ENCODE results near the gene ZBTB40.

ZBTB40 gene

GRCh38 chr1:22484706-22485345, 33.2 kb downstream of the ZBTB40 start:
- Histone ChIP-seq H3F3A (ENCODE audit: insufficient read depth, low read length) (no peaks in the 10 kb centered on the region), H3K4me3 (ENCODE audit: low read length) (no peak overlapping the region), H3K9ac (ENCODE audit: low read length) (no peak overlapping the region), H3K79me2 (ENCODE audit: low read length) (peaks cover 89% of the 10 kb centered on the region), H3K36me3 (replicated peaks; ENCODE audit: insufficient read depth, low read length) (no peaks in the 10 kb centered on the region), H2AFZ (ENCODE audit: low read length) (no peak overlapping the region), H3K9me2 (replicated peaks; ENCODE audit: insufficient read depth, low read length) (no peaks in the 10 kb centered on the region), H4K20me1 (ENCODE audit: insufficient read depth, low read length) (no peaks in the 10 kb centered on the region), H3K27ac (ENCODE audit: low read length) (no peak overlapping the region), H3K27me3 (replicated peaks; ENCODE audit: insufficient read depth, low read length) (no peaks in the 10 kb centered on the region), H3K9me3 (replicated peaks; ENCODE audit: insufficient read depth, low read length) (no peaks in the 10 kb centered on the region), H3K4me1 (ENCODE audit: low read length) (no peaks in the 10 kb centered on the region), H3K4me2 (ENCODE audit: low read depth, low read length) (no peak overlapping the region)
- TF ChIP-seq EZH2 (optimal IDR thresholded peaks at IDR 0.05; ENCODE audit: low read depth, low read length), result no peak
- no peak for TF ChIP-seq EZH2phosphoT487 (IDR thresholded peaks at IDR 0.05; ENCODE audit: low read length)
- TF ChIP-seq, protein P1, sequence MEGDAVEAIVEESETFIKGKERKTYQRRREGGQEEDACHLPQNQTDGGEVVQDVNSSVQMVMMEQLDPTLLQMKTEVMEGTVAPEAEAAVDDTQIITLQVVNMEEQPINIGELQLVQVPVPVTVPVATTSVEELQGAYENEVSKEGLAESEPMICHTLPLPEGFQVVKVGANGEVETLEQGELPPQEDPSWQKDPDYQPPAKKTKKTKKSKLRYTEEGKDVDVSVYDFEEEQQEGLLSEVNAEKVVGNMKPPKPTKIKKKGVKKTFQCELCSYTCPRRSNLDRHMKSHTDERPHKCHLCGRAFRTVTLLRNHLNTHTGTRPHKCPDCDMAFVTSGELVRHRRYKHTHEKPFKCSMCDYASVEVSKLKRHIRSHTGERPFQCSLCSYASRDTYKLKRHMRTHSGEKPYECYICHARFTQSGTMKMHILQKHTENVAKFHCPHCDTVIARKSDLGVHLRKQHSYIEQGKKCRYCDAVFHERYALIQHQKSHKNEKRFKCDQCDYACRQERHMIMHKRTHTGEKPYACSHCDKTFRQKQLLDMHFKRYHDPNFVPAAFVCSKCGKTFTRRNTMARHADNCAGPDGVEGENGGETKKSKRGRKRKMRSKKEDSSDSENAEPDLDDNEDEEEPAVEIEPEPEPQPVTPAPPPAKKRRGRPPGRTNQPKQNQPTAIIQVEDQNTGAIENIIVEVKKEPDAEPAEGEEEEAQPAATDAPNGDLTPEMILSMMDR (IDR thresholded peaks at IDR 0.05; ENCODE audit: low read length), result no peak
- DNase-seq, result no peak

- H3K27me3 ChIP-seq (replicated peaks; ENCODE audit: insufficient read depth, low read length), result no peaks in the 10 kb centered on the region
- peaks cover 87% of the 10 kb centered on the region for H3K79me2 ChIP-seq (ENCODE audit: low read length)
- TF ChIP-seq EZH2 (optimal IDR thresholded peaks at IDR 0.05; ENCODE audit: low read depth, low read length) (no peak), EZH2phosphoT487 (IDR thresholded peaks at IDR 0.05; ENCODE audit: low read length) (no peak)
- TF ChIP-seq, protein P1 (IDR thresholded peaks at IDR 0.05; ENCODE audit: low read length), result no peak
- no peak overlapping the region for H3K4me3 ChIP-seq (ENCODE audit: low read length)
- H3K4me1 ChIP-seq (ENCODE audit: low read length), result no peaks in the 10 kb centered on the region
- H3K4me2 ChIP-seq (ENCODE audit: low read depth, low read length), result no peak overlapping the region
- no peaks in the 10 kb centered on the region for H3K9me2 ChIP-seq (replicated peaks; ENCODE audit: insufficient read depth, low read length)
- H2AFZ ChIP-seq (ENCODE audit: low read length), result no peak overlapping the region
- no peaks in the 10 kb centered on the region for H4K20me1 ChIP-seq (ENCODE audit: insufficient read depth, low read length)
- H3F3A ChIP-seq (ENCODE audit: insufficient read depth, low read length), result no peaks in the 10 kb centered on the region
- no peaks in the 10 kb centered on the region for H3K9me3 ChIP-seq (replicated peaks; ENCODE audit: insufficient read depth, low read length)
- DNase-seq, result no peak
- H3K9ac ChIP-seq (ENCODE audit: low read length), result no peak overlapping the region
- no peak overlapping the region for H3K27ac ChIP-seq (ENCODE audit: low read length)
- no peaks in the 10 kb centered on the region for H3K36me3 ChIP-seq (replicated peaks; ENCODE audit: insufficient read depth, low read length)
Observed at GRCh38 chr1:22485431-22485830, 33.8 kb downstream of the ZBTB40 start.

- Histone ChIP-seq H3K79me2 (ENCODE audit: low read length) (peaks cover 71% of the 10 kb centered on the region), H4K20me1 (ENCODE audit: insufficient read depth, low read length) (no peaks in the 10 kb centered on the region)
- no peak for TF ChIP-seq EZH2phosphoT487 (IDR thresholded peaks at IDR 0.05; ENCODE audit: low read length)
- no peak for TF ChIP-seq EZH2 (optimal IDR thresholded peaks at IDR 0.05; ENCODE audit: low read depth, low read length)
- TF ChIP-seq, protein P1 (IDR thresholded peaks at IDR 0.05; ENCODE audit: low read length), result no peak
Observed at GRCh38 chr1:22487781-22488180, 36.1 kb downstream of the ZBTB40 start.

More at GRCh38 chr1:22487781-22488180, 36.1 kb downstream of the ZBTB40 start:
- Histone ChIP-seq H3K9me3 (replicated peaks; ENCODE audit: insufficient read depth, low read length) (no peaks in the 10 kb centered on the region), H3K36me3 (replicated peaks; ENCODE audit: insufficient read depth, low read length) (no peaks in the 10 kb centered on the region), H3K4me1 (ENCODE audit: low read length) (peaks cover 18% of the 10 kb centered on the region), H3K4me3 (ENCODE audit: low read length) (no peak overlapping the region), H3K27ac (ENCODE audit: low read length) (no peak overlapping the region), H3F3A (ENCODE audit: insufficient read depth, low read length) (peaks cover 7% of the 10 kb centered on the region; the same call in 1 of the 2 replicates), H3K9me2 (replicated peaks; ENCODE audit: insufficient read depth, low read length) (no peaks in the 10 kb centered on the region), H3K27me3 (replicated peaks; ENCODE audit: insufficient read depth, low read length) (no peaks in the 10 kb centered on the region), H3K9ac (ENCODE audit: low read length) (no peak overlapping the region), H3K4me2 (ENCODE audit: low read depth, low read length) (no peak overlapping the region), H2AFZ (ENCODE audit: low read length) (no peak overlapping the region)
- DNase-seq, result no peak
